H1 (cell line): ENCODE results near the gene SMTNL2. TPM values are rescaled to one million over a fixed set of nuclear protein-coding genes. Genes with fewer than 3 reads are reported as not detected.
A peak's percentile ranks its signal among the peaks of the same experiment; 100 is the strongest.

Experiments
- CTCF ChIA-PET: fragments of 300-600 bp; sonication (Branson Sonifier 250); formaldehyde crosslinking; loops from one replicate; lab custom pipeline; 2021; ENCODE audit not compliant: partially characterized antibody; lab: Charles Lee
- POLR2A ChIA-PET: fragments of 300-600 bp; sonication (Branson Sonifier 250); formaldehyde crosslinking; loops from one replicate; lab custom pipeline; 2021; ENCODE audit warnings: inconsistent platforms; ENCODE audit not compliant: partially characterized antibody; lab: Charles Lee
- DNase-seq, 2 experiments: peaks; one replicate each; pipeline versions ENCODE4 v3.0.0 to v3.0.0-alpha.2; 2010 to 2022; ENCODE audit warnings: low spot score in 2 of 2, low read depth in 1 of 2, mixed read lengths in 1 of 2
- FAIRE-seq: peaks from 2 replicates; lab custom pipeline; 2011; peaks lifted over from hg19 to GRCh38; lab: Jason Lieb, UNC
- H2AFZ ChIP-seq: 2 replicates; pipeline ENCODE4 v1.8.1; 2012; ENCODE audit warnings: low read length, inconsistent platforms
- H2AK5ac ChIP-seq: 2 replicates; pipeline ENCODE4 v1.6.1; 2013; ENCODE audit warnings: low read depth, low read length
- H2BK120ac ChIP-seq: replicated peaks from 2 replicates; pipeline ENCODE3; 2013; ENCODE audit warnings: low read depth, low read length, inconsistent platforms
- H2BK12ac ChIP-seq: 2 replicates; pipeline ENCODE4 v1.6.1; 2013; ENCODE audit warnings: low read depth, low read length
- H2BK15ac ChIP-seq: 2 replicates; pipeline ENCODE4 v1.6.1; 2013; ENCODE audit warnings: low read length
- H2BK20ac ChIP-seq: 2 replicates; pipeline ENCODE4 v1.6.1; 2013; ENCODE audit warnings: low read length
- H2BK5ac ChIP-seq: 2 replicates; pipeline ENCODE4 v1.6.1; 2013; ENCODE audit warnings: low read depth, low read length
- H3K14ac ChIP-seq: 2 replicates; pipeline ENCODE4 v1.6.1; 2013; ENCODE audit warnings: inconsistent platforms; ENCODE audit not compliant: insufficient read length
- H3K18ac ChIP-seq: 2 replicates; pipeline ENCODE4 v1.6.1; 2013; ENCODE audit warnings: low read length; ENCODE audit errors: extremely low read depth
- H3K23ac ChIP-seq: 2 replicates; pipeline ENCODE4 v1.6.1; 2013; ENCODE audit warnings: inconsistent platforms; ENCODE audit not compliant: insufficient read length
- H3K23me2 ChIP-seq: 2 replicates; pipeline ENCODE4 v1.6.1; 2013; ENCODE audit warnings: low read depth, low read length
- H3K27ac ChIP-seq: 2 replicates; pipeline ENCODE4 v1.6.1; 2011; ENCODE audit warnings: low read depth, low read length, inconsistent platforms
- H3K27me3 ChIP-seq, 4 experiments: replicated peaks in 1 of 4; 1 replicate in 1 of 4; 2 replicates in 3 of 4; pipeline versions ENCODE4 v1.6.1 to v1.8.1; 2011 to 2013; ENCODE audit warnings: low read length in 3 of 4, mild to moderate bottlenecking in 3 of 4, inconsistent platforms in 2 of 4, mixed read lengths in 2 of 4, moderate library complexity in 1 of 4; ENCODE audit not compliant: control insufficient read depth in 3 of 4, insufficient read depth in 3 of 4; ENCODE audit errors: extremely low read depth in 1 of 4
- H3K36me3 ChIP-seq, 4 experiments: 2 replicates each; pipeline versions ENCODE4 v1.6.1 to v1.8.1; 2011 to 2013; ENCODE audit warnings: mild to moderate bottlenecking in 4 of 4, low read length in 3 of 4, moderate library complexity in 2 of 4, control low read depth in 1 of 4, inconsistent platforms in 1 of 4; ENCODE audit not compliant: insufficient read depth in 4 of 4, control insufficient read depth in 2 of 4
- H3K4ac ChIP-seq: replicated peaks from 2 replicates; pipeline ENCODE3; 2013; ENCODE audit warnings: low read length, low read depth, mixed read lengths, inconsistent platforms; ENCODE audit not compliant: insufficient read length
- H3K4me1 ChIP-seq, 4 experiments: replicated peaks in 1 of 4; 1 replicate in 1 of 4; 2 replicates in 3 of 4; pipeline versions ENCODE4 v1.6.1 to v1.8.1; 2011 to 2013; ENCODE audit warnings: low read length in 3 of 4, inconsistent platforms in 2 of 4, mixed read lengths in 1 of 4; ENCODE audit not compliant: insufficient read depth in 4 of 4, control insufficient read depth in 3 of 4
- H3K4me2 ChIP-seq, 2 experiments: 2 replicates each; pipeline versions ENCODE4 v1.6.1 to v1.8.1; 2011 to 2013; ENCODE audit warnings: low read depth in 2 of 2, low read length in 2 of 2, control low read depth in 1 of 2, inconsistent platforms in 1 of 2, mild to moderate bottlenecking in 1 of 2; ENCODE audit not compliant: insufficient read depth in 1 of 2
- H3K4me3 ChIP-seq, 4 experiments: fragments of 200-600, 300-600 bp in 1 of 4; sonication (generic), shearing (Covaris generic), sonication (Bioruptor Twin) in 1 of 4; 2 replicates each; pipeline versions ENCODE4 v1.5.1 to v1.8.1; 2011 to 2016; ENCODE audit warnings: low read length in 4 of 4, low read depth in 3 of 4, control low read depth in 2 of 4, inconsistent platforms in 2 of 4, mild to moderate bottlenecking in 2 of 4, mixed read lengths in 1 of 4, moderate library complexity in 1 of 4; ENCODE audit not compliant: insufficient read depth in 2 of 4; ENCODE audit errors: extremely low read depth in 1 of 4
- H3K56ac ChIP-seq: replicated peaks from 2 replicates; pipeline ENCODE3; 2013; ENCODE audit warnings: low read depth, mild to moderate bottlenecking, mixed read lengths, low read length, inconsistent platforms; ENCODE audit not compliant: insufficient read length
- H3K79me1 ChIP-seq: 2 replicates; pipeline ENCODE4 v1.6.1; 2013; ENCODE audit warnings: low read depth, low read length, control low read depth
- H3K79me2 ChIP-seq, 2 experiments: 2 replicates each; pipeline versions ENCODE4 v1.6.1 to v1.8.1; 2012 to 2013; ENCODE audit warnings: low read length in 2 of 2, mild to moderate bottlenecking in 2 of 2, inconsistent platforms in 1 of 2; ENCODE audit not compliant: insufficient read depth in 2 of 2, control insufficient read depth in 1 of 2
- H3K9ac ChIP-seq, 4 experiments: replicated peaks in 1 of 4; 1 replicate in 1 of 4; 2 replicates in 3 of 4; pipeline versions ENCODE4 v1.6.1 to v1.8.1; 2011 to 2013; ENCODE audit warnings: low read depth in 3 of 4, low read length in 3 of 4, control low read depth in 2 of 4, mild to moderate bottlenecking in 2 of 4, moderate library complexity in 2 of 4, inconsistent platforms in 1 of 4; ENCODE audit errors: extremely low read depth in 1 of 4
- H3K9me3 ChIP-seq, 2 experiments: 2 replicates each; pipeline versions ENCODE4 v1.6.1 to v1.8.1; 2012 to 2013; ENCODE audit warnings: mild to moderate bottlenecking in 2 of 2, moderate library complexity in 2 of 2, control low read depth in 1 of 2, inconsistent platforms in 1 of 2, low read depth in 1 of 2, low read length in 1 of 2, mixed read lengths in 1 of 2; ENCODE audit not compliant: insufficient read depth in 2 of 2
- H4K20me1 ChIP-seq, 2 experiments: replicated peaks in 1 of 2; 2 replicates each; pipeline versions ENCODE3 to v1.8.1; 2011 to 2013; ENCODE audit warnings: inconsistent platforms in 2 of 2, low read length in 2 of 2, mild to moderate bottlenecking in 1 of 2; ENCODE audit not compliant: insufficient read depth in 2 of 2, control insufficient read depth in 1 of 2
- H4K5ac ChIP-seq: 2 replicates; pipeline ENCODE4 v1.6.1; 2013; ENCODE audit warnings: low read length, low read depth, mixed read lengths, inconsistent platforms; ENCODE audit not compliant: insufficient read length
- H4K8ac ChIP-seq: 2 replicates; pipeline ENCODE4 v1.8.0; 2013; ENCODE audit warnings: mild to moderate bottlenecking, moderate library complexity, low read length, inconsistent platforms; ENCODE audit not compliant: insufficient read depth; ENCODE audit errors: extremely low read depth
- H4K91ac ChIP-seq: replicated peaks from 2 replicates; pipeline ENCODE3; 2013; ENCODE audit warnings: low read length, mixed read lengths, inconsistent platforms; ENCODE audit not compliant: insufficient read length
- HDAC6 ChIP-seq: IDR thresholded peaks from one replicate; pipeline ENCODE4 v1.7.1; 2012; ENCODE audit warnings: low read depth, mild to moderate bottlenecking, inconsistent platforms, low read length, moderate library complexity
- JUND ChIP-seq: IDR thresholded peaks from 2 replicates; pipeline ENCODE4 v1.6.1; 2011; ENCODE audit warnings: mild to moderate bottlenecking, improper control_type of control experiment, low read length
- MAFK ChIP-seq: IDR thresholded peaks from 2 replicates; pipeline ENCODE4 v1.6.1; 2012; ENCODE audit warnings: low read depth, mild to moderate bottlenecking, improper control_type of control experiment, low read length
- WGBS, 2 experiments: shearing (Covaris generic) in 1 of 2; methylation state at CpG; one replicate each; pipeline versions ENCODE4 v1.1.6 to v1.1.7; 2013 to 2015; ENCODE audit warnings: low lambda C conversion rate in 2 of 2, mixed read lengths in 2 of 2, inconsistent platforms in 1 of 2, low coverage in 1 of 2, missing lambda C conversion rate in 1 of 2; ENCODE audit not compliant: insufficient replicate concordance in 2 of 2, insufficient coverage in 1 of 2, insufficient read length in 1 of 2; ENCODE audit errors: extremely low coverage in 1 of 2, missing lambda C conversion rate in 1 of 2; 5-methylcytosine and 5-hydroxymethylcytosine counted together
- polyA plus RNA-seq, 7 experiments: library from polyadenylated mRNA; depleted of rRNA in 3 of 7; stranded (reverse) in 5 of 7; unstranded in 2 of 7; fragments of >200 nt in 5 of 7; fragments of 200-250 nt in 2 of 7; gene quantifications; 1 replicate in 5 of 7; 2 replicates in 1 of 7; 4 replicates in 1 of 7; pipeline versions ENCODE4 v1.2.1 to v1.2.3, GENCODE V29; 2011 to 2013; ENCODE audit warnings: missing spikeins in 2 of 7, mixed read lengths in 2 of 7
- total RNA-seq: library from RNA; stranded (reverse); fragmentation: NEBNext Ultra II Directional; extraction: Animal tissue kit (Norgen Biotek cat#: 25700); gene quantifications from 2 replicates; pipeline ENCODE4 v1.2.1, GENCODE V29; 2021

Gene SMTNL2
- total and polyA plus RNA-seq, 2 of the 8 experiments (the other 6 are each of a cell fraction or from before 2014, with no cell fraction given) = 3.6 to 4.5 TPM

DNA sequence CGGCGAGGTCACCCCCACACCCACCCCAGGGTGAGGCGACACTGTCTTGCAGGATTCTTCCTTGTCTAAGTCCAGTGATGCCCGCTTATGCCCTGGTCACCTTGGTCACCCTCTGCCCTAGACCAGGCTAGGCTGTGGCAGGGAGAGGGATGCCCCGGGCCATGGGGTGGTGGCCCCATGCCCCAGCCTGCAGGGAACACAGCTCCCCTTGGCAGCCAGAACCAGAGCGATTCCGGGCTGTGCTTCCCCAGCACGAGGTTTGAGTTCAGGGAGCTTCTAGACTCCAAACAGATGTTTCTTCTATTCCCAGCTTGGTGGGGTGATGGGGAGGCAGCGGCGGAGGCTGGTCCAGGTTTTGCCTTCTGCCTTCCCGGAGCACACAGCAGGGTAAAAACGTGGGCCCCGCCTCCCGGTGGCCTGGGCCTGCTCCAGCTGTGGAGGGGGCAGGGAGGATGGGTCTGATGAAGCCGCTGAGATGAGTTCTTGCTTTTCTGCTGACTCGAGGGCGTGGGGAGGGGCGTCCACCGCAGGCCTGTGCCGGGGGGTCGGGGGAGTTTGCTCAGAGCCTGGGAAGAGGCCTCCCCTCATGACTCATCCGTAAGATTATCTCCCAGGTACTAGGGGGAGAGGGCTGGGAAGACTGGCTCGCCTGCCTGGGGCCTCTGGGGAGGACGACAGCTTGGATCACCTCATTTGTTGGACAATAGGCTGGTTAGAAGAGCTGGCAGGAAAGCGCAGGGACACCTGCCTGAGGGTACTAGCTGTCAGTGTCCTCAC, 15.4 kb downstream of the SMTNL2 start:
- FAIRE-seq = peak; percentile 74
- Histone ChIP-seq H2AFZ (peak overlapping the region; percentile 36), H2BK15ac (0 out of 2 replicates have a peak overlapping the region, but pooled peaks have one; percentile 83), H3K79me1 (no peaks in the 10 kb centered on the region), H4K20me1 (no peaks in the 10 kb centered on the region), H3K14ac (no peak overlapping the region), H3K79me2 (no peaks in the 10 kb centered on the region), H2AK5ac (peak overlapping the region; percentile 45; the same call in 1 of the 2 replicates), H3K4ac (no peak overlapping the region), H3K4me2 (peak overlapping the region; percentile 69 to 80), H3K23ac (no peak overlapping the region), H3K9ac (no peak overlapping the region), H2BK120ac (peak overlapping the region; percentile 18), H4K91ac (peak overlapping the region; percentile 75), H2BK5ac (peak overlapping the region; percentile 75; the same call in 1 of the 2 replicates), H2BK20ac (peak overlapping the region; percentile 97; the same call in 1 of the 2 replicates), H3K4me3 (peak overlapping the region in 2 of 4 experiments; percentile 23 to 40; a peak in 4 of 8 replicates), H3K27me3 (0 out of 7 replicates have a peak, but pooled peaks cover 0 to 2% (median 0%) of the 10 kb centered on the region in 4 experiments), H4K5ac (no peak overlapping the region), H3K27ac (peak overlapping the region; percentile 8; the same call in 1 of the 2 replicates), H3K9me3 (no peaks in the 10 kb centered on the region), H2BK12ac (peak overlapping the region; percentile 95; the same call in 1 of the 2 replicates), H3K36me3 (no peaks in the 10 kb centered on the region), H3K56ac (no peak overlapping the region), H3K4me1 (peaks cover 4 to 32% (median 24%) of the 10 kb centered on the region in 4 experiments), H3K18ac (peak overlapping the region; percentile 40), H3K23me2 (peaks cover 2% of the 10 kb centered on the region; the same call in 1 of the 2 replicates), H4K8ac (no peak overlapping the region)
- CTCF ChIA-PET = interaction anchor here (1.1 to 10.1 kb wide), 9 partner anchors 9 to 39 kb away, joined by 3 to 77 read pairs (median 5); partner anchors contain the start of genes GGT6 and SMTNL2
- peak; percentile 70 to 76 for DNase-seq
- POLR2A ChIA-PET = interaction anchor here (0.7 to 2.1 kb wide), 10 partner anchors 10 to 109 kb away, joined by 3 to 11 read pairs (median 3); no protein-coding TSS in a partner anchor
- 36% methylated on average over 18 of the region's 25 CpGs; no CpG with 5 or more reads in 1 of the 2 experiments for WGBS, 2 experiments
- TF ChIP-seq HDAC6 (no peak), JUND (peak; percentile 84), MAFK (peak; percentile 47; the same call in 1 of the 2 replicates)
